Vagina (tissue), 2 donors: ENCODE results near the gene ZNF253.
A peak's percentile ranks its signal among the peaks of the same experiment; 100 is the strongest.

ENCODE experiments used
- POLR2A ChIP-seq, 2 donors: fragments of 450-650 bp; IDR thresholded peaks; one replicate each; pipeline ENCODE4 v1.6.1; 2017; ENCODE audit warnings: antibody characterized with exemption in 2 of 2, mild to moderate bottlenecking in 2 of 2, moderate library complexity in 2 of 2
- POLR2AphosphoS5 ChIP-seq, 2 donors: sonication (generic); formaldehyde crosslinking; IDR thresholded peaks; one replicate each; pipeline ENCODE4 v1.9.0; 2017; ENCODE audit warnings: antibody characterized with exemption in 2 of 2, mild to moderate bottlenecking in 2 of 2, low read depth in 1 of 2; ENCODE audit not compliant: insufficient read depth in 1 of 2
- TF ChIP-seq, protein P1 (sequence below), 3 experiments: fragments of 450-650 bp in 2 of 3; fragments of 200-600 bp in 1 of 3; sonication (generic) in 1 of 3; IDR thresholded peaks; one replicate each; pipeline ENCODE4 v1.5.1; 2017 to 2019; ENCODE audit warnings: antibody characterized with exemption in 3 of 3, mild to moderate bottlenecking in 2 of 3, moderate library complexity in 2 of 3

DNA sequence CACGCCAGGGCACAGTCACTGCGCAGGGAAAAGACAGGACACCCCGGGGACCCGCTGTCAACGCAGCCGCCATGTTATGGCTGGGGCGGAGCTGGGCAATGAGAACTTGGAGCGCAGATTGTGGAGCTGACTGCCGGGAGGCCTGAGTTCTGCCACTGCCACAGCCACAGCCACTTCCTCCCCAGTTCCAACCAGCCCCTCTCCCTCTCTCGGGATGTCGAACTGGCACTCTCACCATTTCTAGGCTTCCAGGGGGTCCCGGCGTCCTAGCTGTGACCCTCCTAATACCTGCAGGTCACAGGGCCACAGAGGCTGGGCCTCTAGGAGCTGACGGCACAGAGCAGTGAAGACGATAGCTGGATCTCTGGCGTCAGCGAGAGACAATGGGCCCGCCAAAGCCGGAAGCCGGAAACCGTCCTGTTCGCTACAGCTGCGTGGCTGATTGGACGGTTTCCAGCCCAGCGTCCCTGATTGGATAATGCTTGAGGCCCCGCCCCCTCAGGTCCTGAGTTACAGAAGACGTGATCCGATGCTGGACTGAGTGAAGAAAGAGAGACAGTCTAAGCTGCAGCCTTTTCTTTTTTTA lies 44.2 kb upstream of the ZNF253 start, which contains the start of gene ZNF506:
- TF ChIP-seq, protein P1, sequence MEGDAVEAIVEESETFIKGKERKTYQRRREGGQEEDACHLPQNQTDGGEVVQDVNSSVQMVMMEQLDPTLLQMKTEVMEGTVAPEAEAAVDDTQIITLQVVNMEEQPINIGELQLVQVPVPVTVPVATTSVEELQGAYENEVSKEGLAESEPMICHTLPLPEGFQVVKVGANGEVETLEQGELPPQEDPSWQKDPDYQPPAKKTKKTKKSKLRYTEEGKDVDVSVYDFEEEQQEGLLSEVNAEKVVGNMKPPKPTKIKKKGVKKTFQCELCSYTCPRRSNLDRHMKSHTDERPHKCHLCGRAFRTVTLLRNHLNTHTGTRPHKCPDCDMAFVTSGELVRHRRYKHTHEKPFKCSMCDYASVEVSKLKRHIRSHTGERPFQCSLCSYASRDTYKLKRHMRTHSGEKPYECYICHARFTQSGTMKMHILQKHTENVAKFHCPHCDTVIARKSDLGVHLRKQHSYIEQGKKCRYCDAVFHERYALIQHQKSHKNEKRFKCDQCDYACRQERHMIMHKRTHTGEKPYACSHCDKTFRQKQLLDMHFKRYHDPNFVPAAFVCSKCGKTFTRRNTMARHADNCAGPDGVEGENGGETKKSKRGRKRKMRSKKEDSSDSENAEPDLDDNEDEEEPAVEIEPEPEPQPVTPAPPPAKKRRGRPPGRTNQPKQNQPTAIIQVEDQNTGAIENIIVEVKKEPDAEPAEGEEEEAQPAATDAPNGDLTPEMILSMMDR (IDR thresholded peaks at IDR 0.05), result no peak
- TF ChIP-seq POLR2AphosphoS5 (IDR thresholded peaks at IDR 0.05; ENCODE audit: insufficient read depth in 1 of 2, low read depth in 1 of 2) (peak; percentile 97 to 98), POLR2A (IDR thresholded peaks at IDR 0.05) (peak in 1 of 2 donors; percentile 81)
